Measurements from ENCODE around the gene STARD3NL. TPM values are rescaled to one million over a fixed set of nuclear protein-coding genes. Genes with fewer than 3 reads are reported as not detected.
"Not testable (repeated sequence)": the region's sequence is repeated elsewhere in the genome, so short reads cannot be mapped to it uniquely, and the experiment has no call there.

Gene STARD3NL
- total and polyA plus RNA-seq, 7 donors: 11.1 to 28.5 (median 15.6) TPM

- Histone ChIP-seq H3K27me3 (ENCODE audit: insufficient read depth in 3 of 3, low read length in 2 of 3) (no peaks in the 10 kb centered on the region), H3K9me3 (no peaks in the 10 kb centered on the region), H3K4me3 (no peak overlapping the region), H3K27ac (no peak overlapping the region), H3K4me1 (no peaks in the 10 kb centered on the region), H3K36me3 (ENCODE audit: insufficient read depth in 1 of 2, low read depth in 1 of 2) (peaks cover 5 to 34% of the 10 kb centered on the region in 2 donors)
- intact Hi-C loops (cut with DNase I): loop anchor here in 1 of 2 donors (5.0 kb wide), 1 partner anchor 327 kb away; no protein-coding TSS in a partner anchor
- DNase-seq (no peak), ATAC-seq (no peak)
- 88 to 92% (median 91%) methylated on average over 6 of the region's 6 CpGs for WGBS, 3 donors
- no peak for TF ChIP-seq CTCF (IDR thresholded peaks at IDR 0.05)
Observed at GRCh38 chr7:38229386-38229785, 51.3 kb downstream of the STARD3NL start.

GRCh38 chr7:38229884-38230642 lies 52.0 kb downstream of the STARD3NL start:
- no peak for ATAC-seq
- TF ChIP-seq CTCF (IDR thresholded peaks at IDR 0.05): no peak
- intact Hi-C loops (cut with DNase I): loop anchor here in 1 of 2 donors (5.0 kb wide), 1 partner anchor 328 kb away; no protein-coding TSS in a partner anchor

GRCh38 chr7:38232502-38233366 lies 54.7 kb downstream of the STARD3NL start:
- Histone ChIP-seq H3K27ac (no peak overlapping the region), H3K36me3 (ENCODE audit: insufficient read depth in 1 of 2, low read depth in 1 of 2) (peaks cover 5 to 32% of the 10 kb centered on the region in 2 donors), H3K9me3 (no peaks in the 10 kb centered on the region), H3K4me3 (no peak overlapping the region), H3K27me3 (ENCODE audit: insufficient read depth in 3 of 3, low read length in 2 of 3) (no peaks in the 10 kb centered on the region), H3K4me1 (no peaks in the 10 kb centered on the region)
- no peak for TF ChIP-seq CTCF (IDR thresholded peaks at IDR 0.05)
- DNase-seq: peak in 1 of 2 donors; percentile 53
- ATAC-seq: no peak
- WGBS, 3 donors: 72 to 80% (median 77%) methylated on average over 11 of the region's 11 CpGs
- intact Hi-C loops (cut with DNase I): no loop called here

More at GRCh38 chr7:38229884-38230642, 52.0 kb downstream of the STARD3NL start:
- WGBS, 3 donors: 85 to 88% (median 88%) methylated on average over 6 of the region's 6 CpGs
- Histone ChIP-seq H3K36me3 (ENCODE audit: insufficient read depth in 1 of 2, low read depth in 1 of 2) (peaks cover 5 to 32% of the 10 kb centered on the region in 2 donors), H3K27me3 (ENCODE audit: insufficient read depth in 3 of 3, low read length in 2 of 3) (no peaks in the 10 kb centered on the region), H3K27ac (no peak overlapping the region), H3K4me3 (no peak overlapping the region), H3K4me1 (no peaks in the 10 kb centered on the region), H3K9me3 (no peaks in the 10 kb centered on the region)
- DNase-seq: no peak

- H3K27me3 ChIP-seq (ENCODE audit: insufficient read depth in 3 of 3, low read length in 2 of 3); H3K4me3 ChIP-seq; H3K4me1 ChIP-seq; ATAC-seq; DNase-seq; H3K9me3 ChIP-seq; H3K27ac ChIP-seq; intact Hi-C loops (cut with DNase I): not testable (repeated sequence)
- 88 to 96% (median 94%) methylated on average over 11 of the region's 11 CpGs for WGBS, 3 donors
- peaks cover 2 to 14% of the 10 kb centered on the region in 2 donors for H3K36me3 ChIP-seq (ENCODE audit: insufficient read depth in 1 of 2, low read depth in 1 of 2)
Observed at GRCh38 chr7:38234759-38235158, 56.7 kb downstream of the STARD3NL start.

GRCh38 chr7:38235606-38236005 lies 57.6 kb downstream of the STARD3NL start:
- Histone ChIP-seq H3K27me3 (ENCODE audit: insufficient read depth in 3 of 3, low read length in 2 of 3) (no peaks in the 10 kb centered on the region), H3K27ac (no peak overlapping the region), H3K4me3 (no peak overlapping the region), H3K9me3 (no peaks in the 10 kb centered on the region), H3K36me3 (ENCODE audit: insufficient read depth in 1 of 2, low read depth in 1 of 2) (peaks cover 0 to 6% of the 10 kb centered on the region in 2 donors), H3K4me1 (no peaks in the 10 kb centered on the region)
- ATAC-seq (no peak), DNase-seq (no peak)
- WGBS, 3 donors: 73 to 74% (median 74%) methylated on average over 4 of the region's 4 CpGs
- TF ChIP-seq CTCF (IDR thresholded peaks at IDR 0.05): no peak
- intact Hi-C loops (cut with DNase I): no loop called here

GRCh38 chr7:38239129-38239528 lies 61.1 kb downstream of the STARD3NL start:
- H3K9me3 ChIP-seq; DNase-seq; ATAC-seq; H3K4me3 ChIP-seq; H3K27me3 ChIP-seq (ENCODE audit: insufficient read depth in 3 of 3, low read length in 2 of 3); H3K4me1 ChIP-seq; intact Hi-C loops (cut with DNase I); H3K27ac ChIP-seq; H3K36me3 ChIP-seq (ENCODE audit: insufficient read depth in 1 of 2, low read depth in 1 of 2): not testable (repeated sequence)
- 82 to 87% (median 85%) methylated on average over 10 of the region's 10 CpGs for WGBS, 3 donors
